Kidney glomerular epithelial cell (primary cell): ENCODE results near the gene GP5.

ENCODE experiments used
- DNase-seq: peaks from one replicate; lab custom pipeline; 2025; lab: John Stamatoyannopoulos, UW

The GP5 gene

GRCh38 chr3:194396859-194397756 is 2.0 kb downstream of the GP5 start:
- DNase-seq = no peak

- no peak for DNase-seq
Observed at GRCh38 chr3:194396539-194396858, 2.6 kb downstream of the GP5 start.

DNA sequence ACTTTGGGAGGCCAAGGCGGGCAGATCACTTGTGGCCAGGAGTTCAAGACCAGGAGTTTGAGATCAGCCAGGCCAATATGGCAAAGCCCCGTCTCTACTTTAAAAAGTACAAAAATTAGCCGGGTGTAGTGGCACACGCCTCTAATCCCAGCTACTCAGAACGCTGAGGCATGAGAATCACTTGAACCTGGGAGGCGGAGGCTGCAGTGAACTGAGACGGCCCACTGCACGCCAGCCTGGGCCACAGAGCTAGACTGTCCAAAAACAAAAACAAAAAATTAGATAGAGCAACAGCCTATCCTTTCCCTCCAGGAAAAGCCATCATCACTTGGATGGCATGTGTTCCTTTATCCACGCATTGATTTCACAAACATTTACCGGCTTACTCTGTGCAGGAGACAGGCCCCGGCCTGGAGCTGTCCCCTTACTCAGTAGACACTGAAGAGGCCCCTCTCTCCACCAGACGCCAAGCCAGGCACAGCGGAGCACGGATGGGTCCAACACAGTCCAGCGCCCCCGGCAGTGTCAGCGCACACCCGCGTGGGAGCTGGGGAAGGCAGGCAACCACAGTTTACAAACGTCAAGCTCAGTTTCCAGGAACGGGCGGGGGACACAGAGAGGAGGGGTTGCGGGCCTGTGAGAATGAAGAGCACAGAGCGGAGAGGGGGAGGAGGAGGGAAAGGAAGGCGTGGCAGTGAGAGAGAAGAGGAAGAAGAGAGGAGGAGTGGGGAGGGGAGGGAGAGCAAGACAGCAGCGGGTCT is 3.1 kb downstream of the GP5 start:
- DNase-seq = peak; percentile 14

GRCh38 chr3:194395212-194395611 is 3.9 kb downstream of the GP5 start:
- DNase-seq = no peak

GRCh38 chr3:194392576-194392975 is 6.5 kb downstream of the GP5 start:
- no peak for DNase-seq

DNA sequence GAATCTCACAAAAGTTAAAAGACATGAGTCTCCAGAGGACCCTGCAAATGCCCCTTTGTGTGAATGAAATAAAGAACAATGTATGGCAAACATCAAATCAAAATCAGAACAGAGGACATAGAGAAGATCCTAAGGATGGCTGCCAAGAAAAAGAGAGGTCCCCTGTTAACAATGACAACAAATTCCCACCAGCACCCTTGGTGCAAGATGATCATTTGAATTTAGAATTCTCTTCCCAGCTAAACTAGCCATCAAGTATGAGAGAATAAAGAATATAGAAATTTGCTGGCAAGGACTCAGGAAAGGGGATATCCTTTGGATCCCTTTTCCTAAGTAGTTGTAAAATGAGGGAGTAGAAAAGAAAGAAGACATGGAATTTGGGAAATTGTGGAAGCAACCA is 8.2 kb downstream of the GP5 start:
- DNase-seq = no peak

- no peak for DNase-seq
Observed at GRCh38 chr3:194389269-194389668, 9.8 kb downstream of the GP5 start.

DNA sequence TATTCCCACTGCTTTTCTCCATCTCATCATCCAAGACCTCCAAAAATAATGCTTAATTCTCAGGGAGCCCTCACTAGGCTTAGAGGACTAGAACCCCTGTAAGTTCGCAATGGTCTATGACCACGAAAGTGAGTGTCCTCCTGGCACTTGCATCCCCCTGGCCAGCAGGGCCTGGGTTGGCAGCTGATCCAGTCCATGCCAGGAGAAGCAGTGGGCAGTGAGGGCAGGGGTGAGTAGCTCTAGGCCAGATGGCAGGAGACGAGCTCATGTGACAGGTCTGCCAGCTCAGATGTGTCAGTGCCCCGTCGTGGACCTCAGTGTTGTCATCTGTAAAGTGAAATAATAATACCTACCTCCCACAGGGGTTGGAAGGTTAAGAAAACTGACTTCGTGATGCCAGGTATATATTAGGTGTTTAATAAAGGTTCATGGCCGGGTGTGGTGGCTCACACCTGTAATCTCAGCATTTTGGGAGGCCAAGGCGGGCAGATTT is 11.1 kb downstream of the GP5 start:
- no peak for DNase-seq

DNA sequence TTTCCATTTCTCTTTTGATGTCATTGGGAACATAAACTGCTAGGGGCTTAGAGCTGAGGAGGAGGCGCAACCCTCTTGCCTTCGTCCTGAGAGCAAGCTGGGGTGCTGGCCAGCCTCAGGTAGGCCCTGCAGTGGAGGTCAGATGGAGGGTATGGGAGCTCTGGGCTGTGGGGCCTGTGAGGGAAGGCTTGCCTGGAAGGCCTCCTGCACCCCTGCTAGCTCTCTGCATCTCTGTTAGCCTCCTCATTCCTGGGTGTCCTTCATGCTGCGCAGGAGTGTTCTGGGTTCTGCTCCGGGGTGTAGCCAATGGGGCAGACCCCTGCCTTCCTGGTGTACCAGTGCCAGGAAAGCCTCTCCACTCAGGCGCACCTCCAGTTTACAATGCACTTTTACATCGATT is 11.8 kb downstream of the GP5 start:
- no peak for DNase-seq

- DNase-seq = no peak
Observed at GRCh38 chr3:194386648-194387047, 12.4 kb downstream of the GP5 start.

DNA sequence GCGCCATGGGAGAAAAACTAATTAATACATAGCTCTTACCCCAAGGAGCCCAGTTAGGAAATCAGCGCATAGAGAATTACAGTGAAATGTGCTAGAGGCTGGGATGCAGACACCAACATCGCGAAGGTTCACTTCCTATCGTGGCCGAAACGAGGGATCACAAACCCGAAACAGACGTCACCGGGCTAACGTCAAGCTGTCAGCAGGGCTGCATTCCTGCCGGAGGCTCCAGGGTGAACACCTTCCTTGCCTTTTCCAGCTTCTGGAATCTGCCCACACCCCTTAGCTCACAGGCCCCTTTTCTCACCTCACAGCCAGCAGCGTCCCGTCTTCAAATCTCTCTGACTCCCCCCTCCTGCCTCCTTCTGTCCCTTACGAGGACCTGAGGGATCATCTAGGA is 13.0 kb downstream of the GP5 start:
- no peak for DNase-seq

DNA sequence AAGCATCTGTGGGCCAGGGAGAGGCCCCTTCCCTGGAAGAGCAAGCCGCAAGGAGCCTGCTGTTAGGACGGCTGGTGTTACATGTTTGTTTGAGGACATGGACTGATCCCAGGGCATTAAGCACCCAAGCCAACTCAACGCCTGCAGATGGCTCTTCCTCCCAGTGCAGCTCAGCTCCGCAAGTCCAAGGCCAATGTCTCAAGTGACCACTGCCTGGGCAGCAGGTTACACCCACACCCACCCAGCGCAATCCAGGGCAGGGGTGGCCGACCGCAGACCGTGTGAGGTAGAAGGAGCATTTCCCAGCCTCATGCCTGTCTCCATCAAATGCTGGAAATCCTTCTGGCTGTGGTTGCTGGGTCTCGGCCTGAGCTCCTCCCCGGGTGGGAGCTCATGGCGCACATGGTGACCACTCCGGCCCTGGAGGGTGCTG is 14.5 kb downstream of the GP5 start:
- DNase-seq = no peak

GRCh38 chr3:194384156-194384555 is 14.9 kb downstream of the GP5 start:
- DNase-seq = no peak

GRCh38 chr3:194383276-194383940 is 15.7 kb downstream of the GP5 start:
- DNase-seq = no peak

GRCh38 chr3:194382892-194383223 is 16.2 kb downstream of the GP5 start:
- DNase-seq = no peak

DNA sequence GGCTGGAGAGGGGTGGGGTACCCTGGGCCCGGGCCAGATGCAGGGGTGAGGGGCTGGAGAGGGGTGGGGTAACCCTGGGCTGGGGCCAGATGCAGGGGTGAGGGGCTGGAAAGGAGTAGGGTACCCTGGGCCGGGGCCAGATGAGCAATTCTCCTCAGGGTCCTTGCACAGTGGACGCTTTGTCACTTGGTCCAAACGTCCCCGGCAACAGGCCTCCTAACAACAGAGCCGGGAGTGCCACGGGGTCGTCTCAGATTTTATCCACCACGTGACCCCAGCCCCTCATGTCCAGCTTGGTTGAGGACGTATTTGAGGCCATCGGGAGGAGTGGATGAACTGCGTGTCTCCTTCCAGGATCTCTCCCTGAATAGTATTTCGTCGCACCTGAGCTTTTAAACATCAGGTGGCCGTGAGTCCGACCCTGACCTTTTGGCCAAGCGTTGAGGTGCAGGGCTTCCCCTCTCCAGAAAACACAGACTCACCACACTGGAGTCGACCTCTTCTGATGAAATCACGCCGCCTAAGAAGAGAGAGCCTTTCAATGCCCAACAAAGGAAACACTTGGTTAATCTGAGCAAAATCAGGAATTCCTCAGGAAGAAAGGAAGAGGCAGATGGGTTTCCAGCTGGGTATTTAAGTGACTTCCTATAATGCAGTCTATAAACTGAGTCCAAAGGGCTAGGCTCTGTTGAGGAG is 16.7 kb downstream of the GP5 start:
- DNase-seq = no peak

- no peak for DNase-seq
Observed at GRCh38 chr3:194381460-194381875, 17.6 kb downstream of the GP5 start.

DNA sequence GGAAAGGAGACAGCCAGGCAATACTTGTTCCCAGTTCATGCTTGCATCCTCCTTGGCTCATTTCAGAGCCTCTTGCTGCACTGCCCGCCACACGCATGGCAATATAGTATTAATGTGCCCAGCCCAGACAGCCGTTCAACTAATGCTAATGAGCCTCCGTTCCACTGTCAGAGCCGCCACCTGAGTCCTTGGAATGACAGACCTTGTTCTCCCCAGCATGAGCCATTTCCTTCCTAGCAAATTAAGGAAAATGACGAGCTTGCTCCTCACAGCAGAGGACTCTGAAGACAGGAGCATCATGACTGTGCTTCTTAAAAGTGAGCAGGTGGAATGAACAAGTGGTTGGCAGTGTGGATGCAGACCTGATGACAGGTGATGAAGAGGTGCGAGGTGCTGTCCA is 18.7 kb downstream of the GP5 start:
- no peak for DNase-seq

DNA sequence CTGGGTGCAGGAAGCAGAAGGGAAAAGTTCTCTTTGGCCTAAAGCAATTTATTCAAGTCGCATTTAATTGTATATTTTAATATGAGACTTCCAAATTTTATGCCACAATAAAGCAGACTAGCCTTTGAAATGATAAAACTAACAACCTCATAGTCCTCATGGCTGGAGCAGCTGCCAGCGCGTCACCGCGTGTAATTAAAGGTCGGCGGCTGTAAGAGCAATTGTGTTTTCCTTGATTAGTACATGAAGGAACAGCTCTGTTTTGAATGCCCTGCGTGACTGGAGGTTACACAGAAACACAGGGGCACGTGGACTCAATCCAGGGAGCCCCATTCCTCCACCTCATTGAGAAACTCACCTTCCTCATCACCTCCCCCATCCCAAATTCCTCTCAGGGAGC is 19.4 kb downstream of the GP5 start:
- DNase-seq = no peak

DNA sequence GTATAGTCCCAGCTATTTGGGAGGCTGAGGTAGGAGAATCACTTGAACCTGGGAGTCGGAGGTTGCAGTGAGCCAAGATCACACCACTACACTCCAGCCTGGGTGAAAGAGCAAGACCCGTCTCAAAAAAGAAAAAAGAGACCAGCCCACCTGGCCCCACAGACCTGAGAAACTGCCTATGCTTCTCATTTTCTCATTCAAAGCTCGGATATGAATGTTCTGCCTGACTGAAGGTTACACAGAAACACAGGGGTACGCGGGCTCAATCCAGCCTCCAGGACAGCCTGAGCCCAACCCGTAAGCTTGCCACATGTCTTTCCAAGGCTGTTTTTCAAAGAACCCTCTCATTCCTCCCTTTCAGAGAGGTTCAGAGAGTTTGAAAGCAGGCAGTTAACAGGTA is 19.8 kb downstream of the GP5 start:
- DNase-seq = no peak

DNA sequence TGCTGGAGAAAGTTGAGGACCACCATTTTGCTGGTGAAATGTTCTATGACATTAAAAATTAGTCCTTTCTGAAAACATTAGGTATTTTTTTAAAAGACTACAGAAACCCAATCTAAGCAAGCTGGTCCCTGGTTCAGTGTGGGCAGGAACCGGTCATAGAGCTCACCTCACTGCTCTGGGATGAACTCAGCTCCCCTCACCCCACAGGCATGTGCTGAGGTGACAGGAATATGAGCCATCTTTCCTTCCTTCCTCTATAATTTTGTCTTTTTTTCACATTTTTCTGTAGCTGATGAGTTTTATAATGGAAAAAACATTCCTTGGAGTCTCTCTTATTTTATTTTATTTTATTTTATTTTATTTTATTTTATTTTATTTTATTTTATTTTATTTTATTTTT is 21.4 kb downstream of the GP5 start:
- DNase-seq = no peak

DNA sequence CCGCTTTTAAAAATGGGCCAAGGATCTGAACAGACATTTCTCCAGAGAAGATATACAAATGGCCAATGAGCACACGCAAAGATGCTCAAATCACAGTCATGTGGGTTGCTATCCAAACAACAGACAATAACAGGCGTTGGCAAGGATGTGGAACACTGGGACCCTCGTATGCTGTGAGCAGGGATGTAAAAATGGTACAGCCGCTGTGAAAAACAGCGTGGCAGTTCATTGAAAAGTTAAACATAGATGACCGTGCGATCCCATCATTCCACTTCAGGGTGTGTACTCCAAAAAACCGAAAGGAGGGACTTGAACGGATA is 22.9 kb downstream of the GP5 start:
- DNase-seq = no peak
